ENCODE results near the gene WNK2.

The WNK2 gene

GRCh38 chr9:93256878-93257807 is 73.2 kb downstream of the WNK2 start:
- DNase-seq, result no peak

GRCh38 chr9:93257808-93258331 is 73.9 kb downstream of the WNK2 start:
- no peak for DNase-seq

- no peak for DNase-seq
These were observed 74.5 kb downstream of the WNK2 start for GRCh38 chr9:93258419-93258817.

- DNase-seq, result no peak
These were observed 75.0 kb downstream of the WNK2 start for GRCh38 chr9:93258818-93259489.

GRCh38 chr9:93259490-93260262 is 75.7 kb downstream of the WNK2 start:
- no peak for DNase-seq

- no peak for DNase-seq
These were observed 76.5 kb downstream of the WNK2 start for GRCh38 chr9:93260263-93261066.

- DNase-seq, result no peak
These were observed 77.3 kb downstream of the WNK2 start for GRCh38 chr9:93261281-93261680.

- DNase-seq, result no peak
These were observed 78.0 kb downstream of the WNK2 start for GRCh38 chr9:93261735-93262523.

- DNase-seq, result no peak
These were observed 78.8 kb downstream of the WNK2 start for GRCh38 chr9:93262537-93263310.

GRCh38 chr9:93263334-93264229 is 79.6 kb downstream of the WNK2 start:
- no peak for DNase-seq

GRCh38 chr9:93264338-93265125 is 80.6 kb downstream of the WNK2 start:
- DNase-seq, result no peak

- DNase-seq, result no peak
These were observed 81.5 kb downstream of the WNK2 start for GRCh38 chr9:93265301-93265971.

- DNase-seq, result no peak
These were observed 82.0 kb downstream of the WNK2 start for GRCh38 chr9:93265972-93266371.

GRCh38 chr9:93266521-93267001 is 82.6 kb downstream of the WNK2 start:
- no peak for DNase-seq

- DNase-seq, result no peak
These were observed 83.2 kb downstream of the WNK2 start for GRCh38 chr9:93267091-93267541.

GRCh38 chr9:93267681-93268505 is 84.0 kb downstream of the WNK2 start:
- no peak for DNase-seq
